HCT116 (cell line): Measurements from ENCODE around the gene A2ML1. TPM values are rescaled to one million over a fixed set of nuclear protein-coding genes. Genes with fewer than 3 reads are reported as not detected.

Experiments
- ATAC-seq: fragments of 200-7000 bp; cut with Tn5 transposase; 2 replicates; pipeline ENCODE4 v1.9.1; 2020; ENCODE audit warnings: mild to moderate bottlenecking, moderate library complexity
- BruUV-seq: library from RNA; stranded (reverse); fragments of 400-500 nt; replicated peaks from 2 replicates; lab custom pipeline; 2021; lab: Mats Ljungman, UMichigan
- CTCF ChIA-PET: fragments of 300-600 bp; sonication (Branson Sonifier 250); formaldehyde crosslinking; loops from one replicate; lab custom pipeline; 2021; ENCODE audit warnings: antibody characterized with exemption; lab: Charles Lee
- POLR2A ChIA-PET: fragments of 300-600, 350-600 bp; sonication (Branson Sonifier 250); formaldehyde crosslinking; loops from one replicate; lab custom pipeline; 2021; ENCODE audit warnings: antibody characterized with exemption; lab: Charles Lee
- RAD21 ChIA-PET, 2 experiments: fragments of 300-600 bp; sonication (Branson Sonifier 250); formaldehyde crosslinking; loops; one replicate each; lab custom pipeline; 2023; ENCODE audit warnings: low total read pairs in 2 of 2; ENCODE audit not compliant: uncharacterized antibody in 2 of 2, unreplicated experiment in 2 of 2, low non-redundant PET in 1 of 2; lab: Charles Lee
- DNase-seq: peaks from one replicate; pipeline ENCODE4 v3.0.0-alpha.2; 2010; ENCODE audit warnings: low read depth, low spot score
- H2AFZ ChIP-seq: fragments of 200-600 bp; shearing (Covaris generic), sonication (generic); 2 replicates; pipeline ENCODE4 v1.6.1; 2017; ENCODE audit warnings: low read depth, mixed run types, mixed read lengths, antibody characterized with exemption, low read length; ENCODE audit not compliant: poor library complexity, severe bottlenecking
- H3K27ac ChIP-seq: 2 replicates; pipeline ENCODE4 v1.5.1; 2012; ENCODE audit warnings: low read depth, low read length
- H3K27me3 ChIP-seq: fragments of 200-600 bp; sonication (generic); 2 replicates; pipeline ENCODE4 v1.6.1; 2016; ENCODE audit warnings: mixed run types, low read length, mixed read lengths; ENCODE audit not compliant: insufficient read depth
- H3K36me3 ChIP-seq, 2 experiments: fragments of 200-500 bp in 1 of 2; fragments of 200-600 bp in 1 of 2; sonication (Bioruptor generic) in 1 of 2; sonication (generic) in 1 of 2; 2 replicates each; pipeline versions ENCODE4 v1.5.1 to v1.6.1; 2014 to 2016; ENCODE audit warnings: low read length in 2 of 2, inconsistent platforms in 1 of 2, mixed read lengths in 1 of 2, mixed run types in 1 of 2; ENCODE audit not compliant: insufficient read depth in 2 of 2, control insufficient read depth in 1 of 2
- H3K4me1 ChIP-seq, 2 experiments: fragments of 200-600 bp in 1 of 2; sonication (generic) in 1 of 2; 2 replicates each; pipeline versions ENCODE4 v1.5.1 to v1.6.1; 2012 to 2017; ENCODE audit warnings: low read length in 2 of 2, inconsistent platforms in 1 of 2, mild to moderate bottlenecking in 1 of 2, mixed read lengths in 1 of 2, mixed run types in 1 of 2, moderate library complexity in 1 of 2; ENCODE audit not compliant: insufficient read depth in 2 of 2, control insufficient read depth in 1 of 2
- H3K4me2 ChIP-seq: fragments of 200-600 bp; sonication (generic); 2 replicates; pipeline ENCODE4 v1.6.1; 2017; ENCODE audit warnings: mixed run types, low read length, mixed read lengths
- H3K4me3 ChIP-seq, 2 experiments: fragments of 200-600 bp in 1 of 2; sonication (generic) in 1 of 2; replicated peaks in 1 of 2; 2 replicates each; pipeline ENCODE4 v1.5.1; 2011 to 2016; ENCODE audit warnings: low read length in 2 of 2, control low read depth in 1 of 2, low read depth in 1 of 2, mild to moderate bottlenecking in 1 of 2, mixed read lengths in 1 of 2, mixed run types in 1 of 2
- H3K79me2 ChIP-seq: fragments of 200-600 bp; sonication (generic); 2 replicates; pipeline ENCODE4 v1.6.1; 2017; ENCODE audit warnings: mild to moderate bottlenecking, mixed run types, low read length, moderate library complexity, mixed read lengths; ENCODE audit not compliant: insufficient read depth
- H3K9ac ChIP-seq: fragments of 200-600 bp; sonication (generic); 2 replicates; pipeline ENCODE4 v1.6.1; 2016; ENCODE audit warnings: low read length, mixed read lengths
- H3K9me2 ChIP-seq: fragments of 200-600 bp; sonication (generic), shearing (Covaris generic); 2 replicates; pipeline ENCODE4 v1.6.1; 2017; ENCODE audit warnings: mixed run types, mild to moderate bottlenecking, moderate library complexity; ENCODE audit not compliant: insufficient read depth
- H3K9me3 ChIP-seq, 2 experiments: fragments of 200-500 bp in 1 of 2; fragments of 200-600 bp in 1 of 2; sonication (Bioruptor generic) in 1 of 2; sonication (generic) in 1 of 2; 2 replicates each; pipeline ENCODE4 v1.6.1; 2014 to 2017; ENCODE audit warnings: low read length in 2 of 2, mixed read lengths in 2 of 2, inconsistent platforms in 1 of 2, low read depth in 1 of 2, mild to moderate bottlenecking in 1 of 2, mixed run types in 1 of 2, moderate library complexity in 1 of 2; ENCODE audit not compliant: control insufficient read depth in 1 of 2, insufficient read depth in 1 of 2
- H4K20me1 ChIP-seq: fragments of 200-600 bp; sonication (generic), shearing (Covaris generic); 2 replicates; pipeline ENCODE4 v1.6.1; 2017; ENCODE audit warnings: mixed run types, mild to moderate bottlenecking, moderate library complexity; ENCODE audit not compliant: insufficient read depth
- ATF3 ChIP-seq: IDR thresholded peaks from 2 replicates; pipeline ENCODE4 v1.6.1; 2012
- CBX3 ChIP-seq: IDR thresholded peaks from 2 replicates; pipeline ENCODE4 v1.6.1; 2012; ENCODE audit warnings: low read depth
- CEBPB ChIP-seq: IDR thresholded peaks from 2 replicates; pipeline ENCODE4 v1.6.1; 2012; ENCODE audit warnings: low read depth
- ELF1 ChIP-seq: IDR thresholded peaks from 2 replicates; pipeline ENCODE4 v1.6.1; 2012; ENCODE audit warnings: low read depth, borderline replicate concordance
- EZH2 ChIP-seq: fragments of 200-600 bp; sonication (generic); IDR thresholded peaks from 2 replicates; pipeline ENCODE4 v1.6.1; 2017; ENCODE audit warnings: antibody characterized with exemption, mixed run types
- FOSL1 ChIP-seq: IDR thresholded peaks from 2 replicates; pipeline ENCODE4 v1.6.1; 2012; ENCODE audit warnings: low read depth
- POLR2A ChIP-seq: IDR thresholded peaks from 2 replicates; pipeline ENCODE4 v1.7.0; 2011; ENCODE audit warnings: borderline replicate concordance; ENCODE audit not compliant: insufficient read depth, insufficient read length; ENCODE audit errors: extremely low read depth
- POLR2AphosphoS5 ChIP-seq: IDR thresholded peaks from 2 replicates; pipeline ENCODE4 v1.6.1; 2011; ENCODE audit warnings: mild to moderate bottlenecking, low read depth, low read length, moderate library complexity
- SIN3A ChIP-seq: IDR thresholded peaks from 2 replicates; pipeline ENCODE4 v1.6.1; 2012; ENCODE audit warnings: low read depth
- SRF ChIP-seq: IDR thresholded peaks from 2 replicates; pipeline ENCODE4 v1.6.1; 2012; ENCODE audit warnings: low read depth
- TCF7L2 ChIP-seq: IDR thresholded peaks from 2 replicates; pipeline ENCODE4 v1.7.0; 2011; ENCODE audit warnings: borderline replicate concordance, inconsistent platforms; ENCODE audit not compliant: insufficient read depth, insufficient read length; ENCODE audit errors: extremely low read depth
- YY1 ChIP-seq: IDR thresholded peaks from 2 replicates; pipeline ENCODE4 v1.6.1; 2011; ENCODE audit warnings: low read length, low read depth, moderate library complexity, mild to moderate bottlenecking; ENCODE audit not compliant: insufficient replicate concordance; ENCODE audit errors: extremely low read depth
- ZFX ChIP-seq: fragments of 450-650 bp; IDR thresholded peaks from 2 replicates; pipeline ENCODE4 v1.6.1; 2017
- ZNF274 ChIP-seq: fragments of 200-500 bp; sonication (Bioruptor generic); IDR thresholded peaks from 2 replicates; pipeline ENCODE4 v1.6.1; 2014; ENCODE audit warnings: mild to moderate bottlenecking, low read depth, low read length, inconsistent platforms
- intact Hi-C: fragments of 100-400 bp; cut with micrococcal nuclease; formaldehyde crosslinking; loops from 2 replicates; pipeline ENCODE4 v1.10.0; 2022
- total RNA-seq: library from RNA; stranded (reverse); gene quantifications from one replicate; pipeline ENCODE4 v1.2.1, GENCODE V29; 2021; ENCODE audit not compliant: unreplicated experiment
- TF ChIP-seq, protein P1 (sequence below): IDR thresholded peaks from 2 replicates; pipeline ENCODE4 v1.6.1; 2011; ENCODE audit warnings: mild to moderate bottlenecking, low read length, moderate library complexity; ENCODE audit not compliant: insufficient replicate concordance; ENCODE audit errors: extremely low read depth

Gene A2ML1
- total RNA-seq, 1 experiment from 2014 or later = not detected

- no peak overlapping the region for H2AFZ ChIP-seq
- ATAC-seq (no peak), DNase-seq (no peak)
- no peak overlapping the region for H3K4me3 ChIP-seq
- H3K27ac ChIP-seq = no peak overlapping the region
- H3K9ac ChIP-seq = no peak overlapping the region
- ChIA-PET POLR2A (no interaction called here), RAD21 (no interaction called here), CTCF (no interaction called here)
- BruUV-seq = no TSS peak
- no peaks in the 10 kb centered on the region for H3K9me2 ChIP-seq
- intact Hi-C loops = no loop called here
- 0 out of 2 replicates have a peak, but pooled peaks cover 3% of the 10 kb centered on the region for H3K27me3 ChIP-seq
- TF ChIP-seq ELF1 (no peak), SRF (no peak), CBX3 (no peak), EZH2 (no peak), ATF3 (no peak), ZNF274 (no peak), TCF7L2 (no peak)
- no peaks in the 10 kb centered on the region for H3K79me2 ChIP-seq
- no peaks in the 10 kb centered on the region for H4K20me1 ChIP-seq
- no peaks in the 10 kb centered on the region for H3K4me1 ChIP-seq
- no peaks in the 10 kb centered on the region for H3K9me3 ChIP-seq
- no peaks in the 10 kb centered on the region for H3K36me3 ChIP-seq
- no peak overlapping the region for H3K4me2 ChIP-seq
Measured at GRCh38 chr12:8897081-8897480, 74.7 kb downstream of the A2ML1 start.

DNA sequence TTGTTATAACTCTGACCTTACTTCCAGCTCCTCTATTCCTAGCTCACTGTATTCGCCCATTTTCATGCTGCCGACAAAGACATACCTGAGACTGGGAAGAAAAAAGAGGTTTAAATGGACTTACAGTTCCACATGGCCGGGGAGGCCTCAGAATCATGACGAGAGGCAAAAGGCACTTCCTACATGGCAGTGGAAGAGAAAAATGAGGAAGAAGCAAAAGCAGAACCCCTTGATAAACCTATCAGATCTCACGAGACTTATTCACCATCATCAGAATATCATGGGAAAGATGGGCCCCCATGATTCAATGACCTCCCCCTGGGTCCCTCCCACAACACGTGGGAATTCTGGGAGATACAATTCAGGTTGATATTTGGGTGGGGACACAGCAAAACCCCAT is 77.4 kb downstream of the A2ML1 start:
- Histone ChIP-seq H3K9me2 (no peaks in the 10 kb centered on the region), H3K9me3 (no peaks in the 10 kb centered on the region), H2AFZ (no peak overlapping the region), H3K36me3 (no peaks in the 10 kb centered on the region), H3K4me1 (no peaks in the 10 kb centered on the region), H3K9ac (no peak overlapping the region), H3K27me3 (0 out of 2 replicates have a peak, but pooled peaks cover 3% of the 10 kb centered on the region), H4K20me1 (no peaks in the 10 kb centered on the region), H3K27ac (no peak overlapping the region), H3K4me2 (no peak overlapping the region), H3K79me2 (no peaks in the 10 kb centered on the region), H3K4me3 (no peak overlapping the region)
- ATAC-seq (no peak), DNase-seq (no peak)
- ChIA-PET POLR2A (no interaction called here), RAD21 (no interaction called here), CTCF (interaction anchor here (0.9 kb wide), 1 partner anchor 9 kb away, joined by 3 read pairs; no protein-coding TSS in a partner anchor)
- intact Hi-C loops = no loop called here
- BruUV-seq = no TSS peak
- TF ChIP-seq TCF7L2 (no peak), SRF (no peak), CBX3 (no peak), POLR2A (no peak), SIN3A (no peak), ATF3 (no peak), ZNF274 (no peak), FOSL1 (no peak), ELF1 (no peak), EZH2 (no peak), CEBPB (no peak), ZFX (no peak), POLR2AphosphoS5 (no peak), YY1 (no peak)
- TF ChIP-seq, protein P1, sequence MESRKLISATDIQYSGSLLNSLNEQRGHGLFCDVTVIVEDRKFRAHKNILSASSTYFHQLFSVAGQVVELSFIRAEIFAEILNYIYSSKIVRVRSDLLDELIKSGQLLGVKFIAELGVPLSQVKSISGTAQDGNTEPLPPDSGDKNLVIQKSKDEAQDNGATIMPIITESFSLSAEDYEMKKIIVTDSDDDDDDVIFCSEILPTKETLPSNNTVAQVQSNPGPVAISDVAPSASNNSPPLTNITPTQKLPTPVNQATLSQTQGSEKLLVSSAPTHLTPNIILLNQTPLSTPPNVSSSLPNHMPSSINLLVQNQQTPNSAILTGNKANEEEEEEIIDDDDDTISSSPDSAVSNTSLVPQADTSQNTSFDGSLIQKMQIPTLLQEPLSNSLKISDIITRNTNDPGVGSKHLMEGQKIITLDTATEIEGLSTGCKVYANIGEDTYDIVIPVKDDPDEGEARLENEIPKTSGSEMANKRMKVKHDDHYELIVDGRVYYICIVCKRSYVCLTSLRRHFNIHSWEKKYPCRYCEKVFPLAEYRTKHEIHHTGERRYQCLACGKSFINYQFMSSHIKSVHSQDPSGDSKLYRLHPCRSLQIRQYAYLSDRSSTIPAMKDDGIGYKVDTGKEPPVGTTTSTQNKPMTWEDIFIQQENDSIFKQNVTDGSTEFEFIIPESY = no peak
